ENCODE data around the gene MCM9.

GRCh38 chr6:118940770-118941169, 5.8 kb upstream of the MCM9 start:
- TF ChIP-seq CTCF (IDR thresholded peaks at IDR 0.05), result no peak
- no peak for TF ChIP-seq POLR2A (IDR thresholded peaks at IDR 0.05)

Data from right lobe of liver (tissue), 4 donors.